GM10266 (cell line): ENCODE data around the gene ADISSP.

Experiments used
- DNase-seq: peaks from one replicate; pipeline ENCODE4 v3.0.0; 2012; ENCODE audit errors: extremely low spot score
- CTCF ChIP-seq: IDR thresholded peaks from 2 replicates; pipeline ENCODE4 v1.5.1; 2012; ENCODE audit warnings: mild to moderate bottlenecking, low read depth; ENCODE audit not compliant: control insufficient read depth, insufficient read depth; ENCODE audit errors: missing control alignments

ADISSP gene

DNA sequence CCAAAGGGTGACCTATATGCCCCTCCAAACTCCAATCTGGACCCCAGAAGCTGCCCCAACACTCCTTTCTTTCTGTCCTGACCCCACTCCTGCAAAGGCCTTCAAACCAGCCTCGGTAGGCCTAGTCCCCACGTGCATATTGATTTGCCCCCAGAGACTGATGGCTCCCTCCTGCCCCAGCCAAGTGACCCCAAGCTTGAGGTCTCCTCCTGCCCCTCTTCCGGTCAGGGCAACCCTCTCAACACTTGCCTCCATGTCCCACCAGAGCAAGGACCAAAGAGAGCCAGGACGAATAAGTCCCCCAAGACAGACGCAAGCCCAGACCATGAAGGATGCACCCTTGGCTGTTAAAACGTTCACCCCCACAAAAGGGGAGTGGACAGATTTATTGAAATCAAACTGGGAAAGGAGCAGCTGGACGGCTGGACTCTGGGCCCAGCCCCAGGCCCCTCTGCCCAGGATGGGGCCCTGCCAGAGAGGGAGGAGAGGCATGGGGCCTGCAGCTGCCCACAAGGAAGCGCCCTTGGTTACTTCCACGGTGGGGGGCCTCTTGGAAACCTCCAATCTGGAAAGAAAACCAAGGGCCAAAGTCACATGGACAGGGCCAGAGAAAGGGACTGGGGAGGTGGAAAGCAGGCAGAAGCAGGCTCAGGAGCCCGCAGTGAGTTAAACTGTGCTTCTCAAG is 16.1 kb upstream of the ADISSP start:
- no peak for DNase-seq
- no peak for TF ChIP-seq CTCF

DNA sequence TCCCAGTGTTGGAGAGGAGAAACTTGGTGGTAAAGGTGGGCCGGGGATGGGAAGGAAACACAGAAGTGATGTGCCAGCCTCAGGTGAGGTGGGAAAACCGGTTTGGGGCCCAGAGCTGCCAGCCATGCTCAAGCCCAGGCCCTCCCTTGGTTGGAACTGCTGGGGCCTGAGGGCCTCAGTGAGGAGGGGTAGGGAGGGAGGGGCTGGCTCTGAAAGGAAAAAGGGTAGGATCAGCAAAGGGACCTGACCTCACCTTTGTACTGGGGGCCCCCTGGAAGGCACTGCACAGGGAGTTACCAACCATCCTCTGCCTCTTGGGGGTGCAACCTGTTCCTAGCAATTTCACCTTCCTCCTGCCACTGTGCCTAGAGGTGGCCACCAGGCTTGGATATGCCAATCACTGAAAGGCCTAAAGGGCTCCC is 15.5 kb upstream of the ADISSP start:
- TF ChIP-seq CTCF = no peak

DNA sequence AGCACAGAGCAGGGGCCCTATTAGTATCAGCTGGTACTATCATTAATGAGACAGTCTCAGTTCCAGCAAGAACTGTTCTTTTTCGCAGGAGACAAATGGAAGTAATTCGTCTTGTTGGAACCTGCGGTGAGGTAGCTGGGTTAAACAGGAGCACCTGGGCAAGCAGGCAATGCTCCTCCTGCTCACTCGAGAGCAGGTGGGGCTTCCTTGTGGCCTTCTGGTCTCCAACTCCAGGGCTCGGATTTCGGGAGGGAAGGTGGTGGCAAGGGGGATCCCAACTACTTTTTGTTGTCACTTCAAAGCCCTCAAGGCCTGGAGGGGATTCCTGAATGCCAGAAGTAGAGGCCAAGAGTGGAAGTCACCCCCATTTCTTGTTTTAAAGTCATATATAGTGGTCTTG is 15.0 kb upstream of the ADISSP start:
- TF ChIP-seq CTCF = no peak
- no peak for DNase-seq

More for the DNA sequence above, 15.5 kb upstream of the ADISSP start:
- DNase-seq = no peak

DNA sequence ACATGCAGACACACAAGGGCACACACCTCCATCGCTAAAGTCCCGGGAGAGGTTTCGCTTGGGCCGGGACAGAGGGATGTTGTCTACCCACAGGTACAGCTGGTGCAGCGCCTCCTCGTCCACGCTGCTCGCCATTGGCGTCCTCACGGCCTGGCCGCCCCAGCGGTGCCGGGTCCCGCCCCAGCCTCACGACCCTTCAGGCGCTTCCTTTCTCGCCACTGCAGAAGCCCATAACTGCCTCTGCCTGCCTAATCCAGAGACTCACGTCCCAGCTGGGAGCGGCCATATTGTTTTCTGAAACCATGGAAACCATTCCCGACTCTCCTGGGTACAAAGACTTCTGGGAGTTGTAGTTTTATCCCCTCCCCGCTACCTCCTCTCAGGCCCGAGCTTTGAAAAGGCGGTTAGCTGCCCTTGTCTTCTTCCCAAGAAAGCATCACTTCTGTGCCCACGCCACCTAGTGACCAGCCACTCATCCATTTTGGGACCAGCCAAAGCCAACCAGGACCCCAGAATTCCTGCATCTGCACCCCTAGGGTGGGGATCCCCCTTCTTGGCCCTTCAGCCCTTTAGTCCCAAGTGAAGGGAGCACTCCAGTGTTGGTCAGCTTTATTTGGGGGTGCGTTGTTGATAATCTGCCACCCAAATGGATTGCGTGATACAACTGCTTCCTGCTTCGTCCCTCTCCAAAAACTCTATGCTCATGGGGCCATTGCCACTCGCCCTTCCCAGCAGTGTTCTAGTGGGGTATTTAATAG is 13.8 kb upstream of the ADISSP start, which contains the start of gene SPEF1:
SPEF1 (minus strand) TSS at position 296 of the 758 bp plus-strand sequence; CDS start at position 135, 161 bp downstream.
- peak; percentile 29 for TF ChIP-seq CTCF
- DNase-seq = peak; percentile 93

- DNase-seq = no peak
- TF ChIP-seq CTCF = no peak
Measured at GRCh38 chr20:3778976-3779375, 11.4 kb upstream of the ADISSP start.

DNA sequence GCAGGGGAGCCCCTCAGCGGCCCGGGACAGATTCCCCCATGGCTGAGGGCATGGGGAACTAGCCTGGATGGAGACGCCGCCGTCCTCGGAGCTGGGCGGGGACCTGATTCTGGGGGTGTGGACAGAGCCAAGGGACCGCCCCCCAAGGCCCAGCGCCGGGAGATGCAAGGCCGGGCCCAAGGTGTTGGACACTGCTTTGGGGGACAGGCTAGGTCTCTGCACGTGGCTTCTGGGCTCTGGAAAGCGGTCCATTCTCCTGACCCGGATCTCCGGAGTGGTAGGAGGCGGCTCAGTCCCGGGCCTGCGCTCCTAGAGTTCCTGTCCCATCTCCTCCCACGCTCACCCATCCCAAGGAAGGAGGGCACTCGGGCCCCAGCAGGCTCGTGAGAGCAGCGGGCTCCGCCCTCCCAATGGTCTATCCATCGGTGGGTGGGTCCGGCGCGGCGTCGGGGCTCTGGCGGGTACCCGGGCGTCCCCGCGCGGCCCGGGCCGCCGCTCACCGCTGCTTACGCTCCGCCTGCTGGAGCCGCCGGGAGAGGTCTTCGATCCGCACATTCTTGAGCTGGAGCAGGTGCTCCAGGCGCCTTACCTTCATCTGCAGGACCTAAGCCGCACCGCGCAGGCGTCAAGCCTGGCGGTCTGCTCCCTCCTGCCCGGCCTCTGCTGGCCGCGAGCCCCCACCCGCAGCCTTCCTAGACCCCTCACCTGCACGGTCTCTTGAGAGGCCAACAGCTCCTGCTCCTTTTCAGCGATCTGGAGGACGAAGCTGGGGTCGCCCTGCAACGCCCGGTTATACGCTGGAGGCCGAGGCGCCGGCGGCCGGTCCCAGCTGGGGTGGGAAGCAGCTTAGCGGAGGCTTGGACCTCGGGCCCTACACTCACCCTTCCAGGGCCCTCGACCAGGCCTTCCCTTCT is 10.4 kb upstream of the ADISSP start:
- no peak for DNase-seq
- TF ChIP-seq CTCF = no peak
